K562 (cell line): Measurements from ENCODE around the gene USP48. TPM values are rescaled to one million over a fixed set of nuclear protein-coding genes. Genes with fewer than 3 reads are reported as not detected.

Experiments
- CEBPB ChIP-seq: fragments of 450-650 bp; IDR thresholded peaks from 2 replicates; pipeline ENCODE4 v1.6.1; 2016; ENCODE audit warnings: missing genetic modification characterization, missing compliant biosample characterization
- CHD4 ChIP-seq: fragments of 200-600 bp; sonication (generic); IDR thresholded peaks from 3 replicates; pipeline ENCODE4 v1.6.1; 2012; ENCODE audit warnings: low read depth, mild to moderate bottlenecking, mixed read lengths, low read length, inconsistent platforms; ENCODE audit not compliant: insufficient read depth, insufficient replicate concordance, poor library complexity, severe bottlenecking
- CTBP1 ChIP-seq: fragments of 450-650 bp; IDR thresholded peaks from 2 replicates; pipeline ENCODE4 v1.6.1; 2016; ENCODE audit warnings: borderline replicate concordance
- FOSL1 ChIP-seq: fragments of 200-800 bp; sonication (Bioruptor generic); conservative IDR thresholded peaks from 2 replicates; pipeline ENCODE4 v1.6.1; 2016; ENCODE audit warnings: missing genetic modification characterization, missing compliant biosample characterization
- FUS ChIP-seq: fragments of 200-400 bp; formaldehyde crosslinking; optimal IDR thresholded peaks from 2 replicates; pipeline ENCODE3; 2017; ENCODE audit warnings: low read depth, low read length
- KDM1A ChIP-seq, 2 experiments: fragments of 450-650 bp; IDR thresholded peaks; 2 replicates each; pipeline ENCODE4 v1.6.1; 2016; ENCODE audit warnings: mild to moderate bottlenecking in 2 of 2
- KDM2B ChIP-seq: fragments of 250-450 bp; sonication (Bioruptor Pico); IDR thresholded peaks from 2 replicates; pipeline ENCODE4 v1.8.0; 2021; ENCODE audit warnings: mild to moderate bottlenecking, moderate library complexity
- LEF1 ChIP-seq: fragments of 450-650 bp; IDR thresholded peaks from 2 replicates; pipeline ENCODE4 v1.6.1; 2016; ENCODE audit warnings: mild to moderate bottlenecking
- MIER1 ChIP-seq: fragments of 450-650 bp; IDR thresholded peaks from 2 replicates; pipeline ENCODE4 v1.6.1; 2016; ENCODE audit warnings: antibody characterized with exemption, mild to moderate bottlenecking, low read depth
- NFE2 ChIP-seq: IDR thresholded peaks from 2 replicates; pipeline ENCODE4 v1.6.1; 2014; ENCODE audit warnings: antibody characterized with exemption, low read depth
- PHB2 ChIP-seq: fragments of 450-650 bp; IDR thresholded peaks from 2 replicates; pipeline ENCODE4 v1.6.1; 2017; ENCODE audit warnings: low read depth
- RBBP5 ChIP-seq: fragments of 200-600 bp; sonication (generic); IDR thresholded peaks from 2 replicates; pipeline ENCODE4 v1.6.1; 2012; ENCODE audit warnings: borderline replicate concordance, mild to moderate bottlenecking, low read length, control low read depth, inconsistent platforms; ENCODE audit not compliant: insufficient read depth, poor library complexity, severe bottlenecking
- SMAD4 ChIP-seq: fragments of 250-450 bp; sonication (Bioruptor Pico); conservative IDR thresholded peaks from 2 replicates; pipeline ENCODE4 v1.8.0; 2021; ENCODE audit warnings: inconsistent platforms, mild to moderate bottlenecking, moderate library complexity
- TBP ChIP-seq: optimal IDR thresholded peaks from 2 replicates; pipeline ENCODE3; 2011; ENCODE audit warnings: low read depth, low read length, improper control_type of control experiment
- ZNF436 ChIP-seq: fragments of 250-450, 450-650 bp; sonication (Bioruptor Pico); formaldehyde crosslinking; IDR thresholded peaks from 2 replicates; pipeline ENCODE4 v1.7.0; 2020; ENCODE audit warnings: mild to moderate bottlenecking
- ZNF764 ChIP-seq: fragments of 250-450 bp; sonication (Bioruptor Pico); IDR thresholded peaks from 2 replicates; pipeline ENCODE4 v1.4.0; 2020; ENCODE audit warnings: low read depth, mild to moderate bottlenecking, moderate library complexity
- polyA plus RNA-seq, 8 experiments: library from polyadenylated mRNA; depleted of rRNA in 4 of 8; stranded (reverse) in 5 of 8; unstranded in 3 of 8; fragments of >200 nt; fragmentation: Nextera tagmentation in 2 of 8; fragmentation: Illumina TruSeq in 1 of 8; extraction: Ambion mirVana in 2 of 8; extraction: Trizol in 1 of 8; gene quantifications; 2 replicates each; pipeline versions ENCODE4 v1.2.1 to v1.2.3, GENCODE V29; 2011 to 2014; ENCODE audit warnings: inconsistent platforms in 1 of 8, missing spikeins in 1 of 8
- total RNA-seq, 7 experiments: library from RNA; depleted of rRNA in 6 of 7; stranded (reverse); fragments of >200 nt in 6 of 7; fragmentation: Illumina TruSeq in 2 of 7; extraction: Trizol in 2 of 7; gene quantifications; 2 replicates each; pipeline versions ENCODE4 v1.2.1 to v1.2.3, GENCODE V29; 2011 to 2021; ENCODE audit warnings: low replicate concordance in 1 of 7
- TF ChIP-seq, protein P1 (sequence below): sonication (generic); formaldehyde crosslinking; IDR thresholded peaks from 2 replicates; pipeline ENCODE4 v1.8.1; 2023; ENCODE audit warnings: mild to moderate bottlenecking, missing genetic modification reagents
- TF ChIP-seq, protein P2 (sequence below): sonication (generic); formaldehyde crosslinking; IDR thresholded peaks from 2 replicates; pipeline ENCODE4 v1.8.1; 2023; ENCODE audit warnings: mild to moderate bottlenecking, missing genetic modification reagents, moderate library complexity
- TF ChIP-seq, protein P3 (sequence below): IDR thresholded peaks from 2 replicates; pipeline ENCODE4 v1.6.1; 2011; ENCODE audit not compliant: insufficient read length; ENCODE audit errors: extremely low read depth
- TF ChIP-seq, protein P4 (sequence below): fragments of 250-450 bp; sonication (Bioruptor Pico); IDR thresholded peaks from 2 replicates; pipeline ENCODE4 v1.8.0; 2021; ENCODE audit warnings: mild to moderate bottlenecking, moderate library complexity
- TF ChIP-seq, protein P5 (sequence below): fragments of 250-450 bp; sonication (Bioruptor Pico); IDR thresholded peaks from 2 replicates; pipeline ENCODE4 v1.8.0; 2021; ENCODE audit warnings: borderline replicate concordance, mild to moderate bottlenecking, moderate library complexity; ENCODE audit not compliant: poor library complexity, severe bottlenecking

Gene USP48
- total and polyA plus RNA-seq, 9 of the 15 experiments (the other 6 are each of a cell fraction or from before 2014, with no cell fraction given), result 23.3 to 123 (median 106) TPM

DNA sequence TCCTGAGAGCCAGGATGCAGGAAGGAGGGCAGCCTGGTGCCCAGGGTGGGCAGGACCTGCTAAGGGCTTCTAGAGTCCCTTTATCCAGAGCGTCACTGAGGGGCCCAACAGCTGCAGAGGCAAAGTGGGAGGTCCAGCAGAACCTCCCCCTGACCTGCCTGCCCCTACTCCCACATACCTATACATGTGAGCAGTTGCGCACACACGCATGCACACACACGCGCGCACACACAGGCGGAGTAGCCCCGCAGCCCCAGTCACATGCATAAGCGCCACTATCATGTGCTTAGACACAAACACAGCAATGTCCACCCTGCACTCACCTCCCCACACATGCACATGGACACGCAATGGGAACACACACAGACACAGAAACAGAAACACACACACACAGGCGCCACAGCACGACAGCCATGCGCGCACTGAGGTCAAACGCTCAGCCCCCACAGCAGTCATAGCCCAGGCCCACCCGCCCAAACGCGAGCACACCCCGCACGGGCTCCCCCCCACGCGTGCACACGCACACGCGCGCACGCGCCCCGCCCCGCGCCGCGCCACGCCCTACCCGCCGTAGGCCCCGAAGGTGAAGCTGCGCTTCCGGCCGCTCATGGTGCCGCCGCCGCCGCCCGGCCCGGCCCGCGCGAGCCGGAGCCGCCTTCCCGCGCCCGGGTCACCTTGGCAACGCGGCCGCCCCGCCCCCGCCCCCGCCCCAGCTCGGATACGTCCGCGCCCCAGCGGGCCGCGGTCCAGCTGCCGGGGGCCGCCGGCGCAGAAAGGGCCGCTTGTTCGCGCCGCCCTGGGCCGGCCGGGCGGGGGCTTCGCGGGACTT is 131.5 kb downstream of the USP48 start (continued):
- TF ChIP-seq, protein P1, sequence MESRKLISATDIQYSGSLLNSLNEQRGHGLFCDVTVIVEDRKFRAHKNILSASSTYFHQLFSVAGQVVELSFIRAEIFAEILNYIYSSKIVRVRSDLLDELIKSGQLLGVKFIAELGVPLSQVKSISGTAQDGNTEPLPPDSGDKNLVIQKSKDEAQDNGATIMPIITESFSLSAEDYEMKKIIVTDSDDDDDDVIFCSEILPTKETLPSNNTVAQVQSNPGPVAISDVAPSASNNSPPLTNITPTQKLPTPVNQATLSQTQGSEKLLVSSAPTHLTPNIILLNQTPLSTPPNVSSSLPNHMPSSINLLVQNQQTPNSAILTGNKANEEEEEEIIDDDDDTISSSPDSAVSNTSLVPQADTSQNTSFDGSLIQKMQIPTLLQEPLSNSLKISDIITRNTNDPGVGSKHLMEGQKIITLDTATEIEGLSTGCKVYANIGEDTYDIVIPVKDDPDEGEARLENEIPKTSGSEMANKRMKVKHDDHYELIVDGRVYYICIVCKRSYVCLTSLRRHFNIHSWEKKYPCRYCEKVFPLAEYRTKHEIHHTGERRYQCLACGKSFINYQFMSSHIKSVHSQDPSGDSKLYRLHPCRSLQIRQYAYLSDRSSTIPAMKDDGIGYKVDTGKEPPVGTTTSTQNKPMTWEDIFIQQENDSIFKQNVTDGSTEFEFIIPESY (CRISPR knock-in tag), result no peak
- TF ChIP-seq FOSL1 (tag) (no peak), CTBP1 (peak; percentile 43; the same call in 1 of the 2 replicates), RBBP5 (peak; percentile 33), KDM2B (CRISPR knock-in tag) (no peak), PHB2 (no peak), CHD4 (no peak), MIER1 (peak; percentile 65; the same call in 1 of the 2 replicates), SMAD4 (CRISPR knock-in tag) (peak; percentile 21; the same call in 1 of the 2 replicates), ZNF764 (CRISPR knock-in tag) (no peak), CEBPB (no peak), TBP (peak; percentile 17), NFE2 (no peak), ZNF436 (CRISPR knock-in tag) (no peak; the same call in 1 of the 2 replicates), KDM1A (IDR thresholded peaks at IDR 0.05) (peak in 1 of 2 experiments; percentile 82; a peak in 1 of 4 replicates), LEF1 (no peak), FUS (no peak)
- TF ChIP-seq, protein P2, sequence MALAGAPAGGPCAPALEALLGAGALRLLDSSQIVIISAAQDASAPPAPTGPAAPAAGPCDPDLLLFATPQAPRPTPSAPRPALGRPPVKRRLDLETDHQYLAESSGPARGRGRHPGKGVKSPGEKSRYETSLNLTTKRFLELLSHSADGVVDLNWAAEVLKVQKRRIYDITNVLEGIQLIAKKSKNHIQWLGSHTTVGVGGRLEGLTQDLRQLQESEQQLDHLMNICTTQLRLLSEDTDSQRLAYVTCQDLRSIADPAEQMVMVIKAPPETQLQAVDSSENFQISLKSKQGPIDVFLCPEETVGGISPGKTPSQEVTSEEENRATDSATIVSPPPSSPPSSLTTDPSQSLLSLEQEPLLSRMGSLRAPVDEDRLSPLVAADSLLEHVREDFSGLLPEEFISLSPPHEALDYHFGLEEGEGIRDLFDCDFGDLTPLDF (CRISPR knock-in tag), result no peak
- TF ChIP-seq, protein P3, sequence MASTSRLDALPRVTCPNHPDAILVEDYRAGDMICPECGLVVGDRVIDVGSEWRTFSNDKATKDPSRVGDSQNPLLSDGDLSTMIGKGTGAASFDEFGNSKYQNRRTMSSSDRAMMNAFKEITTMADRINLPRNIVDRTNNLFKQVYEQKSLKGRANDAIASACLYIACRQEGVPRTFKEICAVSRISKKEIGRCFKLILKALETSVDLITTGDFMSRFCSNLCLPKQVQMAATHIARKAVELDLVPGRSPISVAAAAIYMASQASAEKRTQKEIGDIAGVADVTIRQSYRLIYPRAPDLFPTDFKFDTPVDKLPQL, result no peak
- TF ChIP-seq, protein P4, sequence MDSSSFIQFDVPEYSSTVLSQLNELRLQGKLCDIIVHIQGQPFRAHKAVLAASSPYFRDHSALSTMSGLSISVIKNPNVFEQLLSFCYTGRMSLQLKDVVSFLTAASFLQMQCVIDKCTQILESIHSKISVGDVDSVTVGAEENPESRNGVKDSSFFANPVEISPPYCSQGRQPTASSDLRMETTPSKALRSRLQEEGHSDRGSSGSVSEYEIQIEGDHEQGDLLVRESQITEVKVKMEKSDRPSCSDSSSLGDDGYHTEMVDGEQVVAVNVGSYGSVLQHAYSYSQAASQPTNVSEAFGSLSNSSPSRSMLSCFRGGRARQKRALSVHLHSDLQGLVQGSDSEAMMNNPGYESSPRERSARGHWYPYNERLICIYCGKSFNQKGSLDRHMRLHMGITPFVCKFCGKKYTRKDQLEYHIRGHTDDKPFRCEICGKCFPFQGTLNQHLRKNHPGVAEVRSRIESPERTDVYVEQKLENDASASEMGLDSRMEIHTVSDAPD (CRISPR knock-in tag), result no peak
- TF ChIP-seq, protein P5, sequence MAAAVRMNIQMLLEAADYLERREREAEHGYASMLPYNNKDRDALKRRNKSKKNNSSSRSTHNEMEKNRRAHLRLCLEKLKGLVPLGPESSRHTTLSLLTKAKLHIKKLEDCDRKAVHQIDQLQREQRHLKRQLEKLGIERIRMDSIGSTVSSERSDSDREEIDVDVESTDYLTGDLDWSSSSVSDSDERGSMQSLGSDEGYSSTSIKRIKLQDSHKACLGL (CRISPR knock-in tag), result no peak
